ENCODE measurements around the gene PLB1. TPM values are rescaled to one million over a fixed set of nuclear protein-coding genes. Genes with fewer than 3 reads are reported as not detected.

PLB1 gene
- total and polyA plus RNA-seq, 9 of the 15 experiments (the other 6 are each of a cell fraction or from before 2014, with no cell fraction given), result 0.01 to 0.09 (median 0.07) TPM; not detected in 2

- in situ Hi-C loops (cut with MboI), result no loop called here
- 0% methylated on average over 1 of the region's 2 CpGs for WGBS (ENCODE audit: insufficient coverage, low coverage, missing lambda C conversion rate)
- no peak for ATAC-seq
- Histone ChIP-seq H3K36me3 (ENCODE audit: control insufficient read depth, insufficient read depth, low read length) (no peaks in the 10 kb centered on the region), H3K27ac (ENCODE audit: extremely low read depth, low read depth, low read length) (no peak overlapping the region), H3K4me3 (no peak overlapping the region), H3K9me3 (replicated peaks; ENCODE audit: control insufficient read depth, insufficient read depth, low read depth, low read length) (no peaks in the 10 kb centered on the region), H3K9ac (ENCODE audit: insufficient read depth in 1 of 2, low read depth in 2 of 2, low read length in 2 of 2) (no peak overlapping the region), H2AFZ (ENCODE audit: low read depth, low read length) (no peak overlapping the region), H3K9me1 (ENCODE audit: control insufficient read depth, insufficient read depth, low read length) (no peaks in the 10 kb centered on the region), H3K79me2 (ENCODE audit: control insufficient read depth, insufficient read depth, low read length) (no peaks in the 10 kb centered on the region), H4K20me1 (replicated peaks; ENCODE audit: control insufficient read depth, insufficient read depth, low read length) (0 out of 2 replicates have a peak, but pooled peaks cover 3% of the 10 kb centered on the region), H3K4me1 (replicated peaks in 1 of 2; ENCODE audit: control insufficient read depth in 2 of 2, insufficient read depth in 2 of 2, low read length in 2 of 2) (peaks cover 4 to 11% of the 10 kb centered on the region in 2 experiments; a peak in 3 of 5 replicates), H3K27me3 (ENCODE audit: control insufficient read depth in 2 of 2, insufficient read depth in 2 of 2, low read length in 2 of 2) (peaks cover 2 to 7% of the 10 kb centered on the region in 2 experiments), H3K4me2 (ENCODE audit: insufficient read depth, low read length) (no peak overlapping the region)
- ChIA-PET CTCF (ENCODE audit: low intra/inter-chr PET ratio) (no interaction called here), POLR2A (no interaction called here)
- no TSS peak for BruUV-seq (replicated peaks)
- FAIRE-seq, result no peak
- TF ChIP-seq ZNF695 (CRISPR knock-in tag; IDR thresholded peaks at IDR 0.05), result no peak
- TF ChIP-seq ARID3A (IDR thresholded peaks at IDR 0.05; ENCODE audit: borderline replicate concordance, low read depth, low read length), result no peak
- no peak for TF ChIP-seq ZNF197 (CRISPR knock-in tag; IDR thresholded peaks at IDR 0.05; ENCODE audit: low read depth)
- no peak for TF ChIP-seq FOXP4 (CRISPR knock-in tag; IDR thresholded peaks at IDR 0.05; ENCODE audit: borderline replicate concordance)
- no peak for TF ChIP-seq ZNF280A (IDR thresholded peaks at IDR 0.05; ENCODE audit: low read depth, partially characterized antibody)
- no peak for TF ChIP-seq ZNF511 (CRISPR knock-in tag; IDR thresholded peaks at IDR 0.05)
- no peak for TF ChIP-seq NR0B1 (IDR thresholded peaks at IDR 0.05; ENCODE audit: partially characterized antibody)
- TF ChIP-seq SMAD4 (CRISPR knock-in tag; conservative IDR thresholded peaks at IDR 0.05), result no peak
- no peak for TF ChIP-seq MTA1 (IDR thresholded peaks at IDR 0.05; ENCODE audit: borderline replicate concordance)
- no peak for TF ChIP-seq CBFA2T2 (conservative IDR thresholded peaks at IDR 0.05)
- no peak for TF ChIP-seq ZNF239 (CRISPR knock-in tag; IDR thresholded peaks at IDR 0.05)
- TF ChIP-seq GTF2A2 (tag; IDR thresholded peaks at IDR 0.05), result no peak
- TF ChIP-seq BDP1 (IDR thresholded peaks at IDR 0.05; ENCODE audit: insufficient read depth, insufficient read length), result no peak
- no peak for TF ChIP-seq ZC3H8 (IDR thresholded peaks at IDR 0.05)
- TF ChIP-seq ASH1L (IDR thresholded peaks at IDR 0.05; ENCODE audit: borderline replicate concordance, low read depth, partially characterized antibody), result no peak
- intact Hi-C loops (cut with micrococcal nuclease), result no loop called here
- no peak for DNase-seq (ENCODE audit: extremely low read depth in 1 of 4, low spot score in 3 of 4)
These were observed 16.2 kb downstream of the PLB1 start for GRCh38 chr2:28511871-28512606.

Data from K562 (cell line).